Measurements from ENCODE around the gene ASB14. TPM values are rescaled to one million over a fixed set of nuclear protein-coding genes. Genes with fewer than 3 reads are reported as not detected.
"Not testable (repeated sequence)": the region's sequence is repeated elsewhere in the genome, so short reads cannot be mapped to it uniquely, and the experiment has no call there.

The ASB14 gene
- total and polyA plus RNA-seq, 5 donors from 2014 or later, result 0.20 to 0.65 (median 0.27) TPM; not detected in 1

- Mint-ChIP-seq H3K4me1 (no peaks in the 10 kb centered on the region), H3K27ac (no peak overlapping the region), H3K27me3 (peaks cover 10% of the 10 kb centered on the region), H3K36me3 (no peaks in the 10 kb centered on the region), H3K9me3 (peaks cover 0 to 2% (median 0%) of the 10 kb centered on the region in 7 donors), H3K4me3 (no peak overlapping the region)
- DNase-seq, result no peak
- no peaks in the 10 kb centered on the region for H3K36me3 ChIP-seq (ENCODE audit: control insufficient read depth, insufficient read depth, low read length)
- H3K27me3 ChIP-seq (ENCODE audit: control insufficient read depth, insufficient read depth, low read length), result peaks cover 4% of the 10 kb centered on the region
- H3K27ac ChIP-seq (ENCODE audit: insufficient read depth, low read length, poor library complexity, severe bottlenecking), result no peak overlapping the region
- no peak for ATAC-seq (ENCODE audit: low read depth in 2 of 2)
- no peaks in the 10 kb centered on the region for H3K9me3 ChIP-seq (ENCODE audit: control insufficient read depth in 2 of 2, low read length in 2 of 2)
- H3K4me3 ChIP-seq (ENCODE audit: low read depth, low read length), result no peak overlapping the region
- H3K4me1 ChIP-seq (ENCODE audit: control insufficient read depth, insufficient read depth, low read length, poor library complexity, severe bottlenecking), result no peaks in the 10 kb centered on the region
Observed at GRCh38 chr3:57309769-57310360, 17.4 kb upstream of the ASB14 start.

DNA sequence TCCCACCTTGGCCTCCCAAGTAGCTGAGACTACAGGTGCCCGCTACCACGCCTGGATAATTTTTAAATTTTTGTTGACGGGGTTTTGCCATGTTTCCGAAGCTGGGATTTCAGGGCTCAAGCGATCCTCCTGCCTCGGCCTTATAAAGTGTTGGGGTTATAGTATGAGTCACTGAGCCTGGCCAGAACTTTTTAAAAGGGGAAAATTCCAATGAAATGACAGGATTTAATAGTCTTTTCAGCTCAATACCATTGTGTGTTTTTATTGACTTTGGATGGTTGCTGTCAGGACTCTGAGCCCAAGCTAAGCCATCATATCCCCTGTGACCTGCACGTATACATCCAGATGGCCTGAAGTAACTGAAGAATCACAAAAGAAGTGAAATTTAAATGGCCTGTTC, 11.0 kb upstream of the ASB14 start:
- H3K4me3 Mint-ChIP-seq; H3K4me1 ChIP-seq (ENCODE audit: control insufficient read depth, insufficient read depth, low read length, poor library complexity, severe bottlenecking); H3K9me3 Mint-ChIP-seq; H3K4me3 ChIP-seq (ENCODE audit: low read depth, low read length); DNase-seq; ATAC-seq (ENCODE audit: low read depth in 2 of 2); H3K27me3 ChIP-seq (ENCODE audit: control insufficient read depth, insufficient read depth, low read length); H3K36me3 Mint-ChIP-seq; H3K27ac Mint-ChIP-seq; H3K36me3 ChIP-seq (ENCODE audit: control insufficient read depth, insufficient read depth, low read length); H3K4me1 Mint-ChIP-seq; H3K27ac ChIP-seq (ENCODE audit: insufficient read depth, low read length, poor library complexity, severe bottlenecking); H3K9me3 ChIP-seq (ENCODE audit: control insufficient read depth in 2 of 2, low read length in 2 of 2): not testable (repeated sequence)
- H3K27me3 Mint-ChIP-seq, result peaks cover 30% of the 10 kb centered on the region

DNA sequence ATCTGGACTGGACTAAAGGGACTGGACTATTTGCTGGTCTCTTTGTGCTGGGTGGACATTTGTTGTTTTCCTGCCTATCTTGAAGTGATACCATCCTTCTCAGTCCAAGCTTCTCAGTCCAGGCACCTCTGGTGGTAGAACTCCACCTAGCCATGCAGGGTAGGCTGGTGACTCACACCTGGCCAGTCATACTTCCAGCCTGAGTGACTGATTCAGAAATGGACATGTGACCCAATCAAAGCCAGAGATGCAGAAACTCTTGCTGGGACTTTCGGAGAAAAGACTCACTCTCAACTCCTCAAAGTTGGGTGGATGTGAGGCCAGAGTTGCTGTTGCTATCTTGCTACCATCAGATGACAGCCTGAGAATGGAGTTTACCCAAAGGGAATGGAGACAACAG, 5.6 kb upstream of the ASB14 start:
- Histone ChIP-seq H3K4me3 (ENCODE audit: low read depth, low read length) (no peak overlapping the region), H3K9me3 (ENCODE audit: control insufficient read depth in 2 of 2, low read length in 2 of 2) (no peaks in the 10 kb centered on the region), H3K36me3 (ENCODE audit: control insufficient read depth, insufficient read depth, low read length) (no peaks in the 10 kb centered on the region), H3K27me3 (ENCODE audit: control insufficient read depth, insufficient read depth, low read length) (peaks cover 3% of the 10 kb centered on the region), H3K27ac (ENCODE audit: insufficient read depth, low read length, poor library complexity, severe bottlenecking) (no peak overlapping the region), H3K4me1 (ENCODE audit: control insufficient read depth, insufficient read depth, low read length, poor library complexity, severe bottlenecking) (no peaks in the 10 kb centered on the region)
- peaks cover 42% of the 10 kb centered on the region for H3K27me3 Mint-ChIP-seq
- no peak overlapping the region for H3K27ac Mint-ChIP-seq
- no peaks in the 10 kb centered on the region for H3K4me1 Mint-ChIP-seq
- no peak for ATAC-seq (ENCODE audit: low read depth in 2 of 2)
- no peak overlapping the region for H3K4me3 Mint-ChIP-seq
- peaks cover 0 to 4% (median 0%) of the 10 kb centered on the region in 7 donors for H3K9me3 Mint-ChIP-seq
- H3K36me3 Mint-ChIP-seq, result no peaks in the 10 kb centered on the region
- DNase-seq, result no peak

DNA sequence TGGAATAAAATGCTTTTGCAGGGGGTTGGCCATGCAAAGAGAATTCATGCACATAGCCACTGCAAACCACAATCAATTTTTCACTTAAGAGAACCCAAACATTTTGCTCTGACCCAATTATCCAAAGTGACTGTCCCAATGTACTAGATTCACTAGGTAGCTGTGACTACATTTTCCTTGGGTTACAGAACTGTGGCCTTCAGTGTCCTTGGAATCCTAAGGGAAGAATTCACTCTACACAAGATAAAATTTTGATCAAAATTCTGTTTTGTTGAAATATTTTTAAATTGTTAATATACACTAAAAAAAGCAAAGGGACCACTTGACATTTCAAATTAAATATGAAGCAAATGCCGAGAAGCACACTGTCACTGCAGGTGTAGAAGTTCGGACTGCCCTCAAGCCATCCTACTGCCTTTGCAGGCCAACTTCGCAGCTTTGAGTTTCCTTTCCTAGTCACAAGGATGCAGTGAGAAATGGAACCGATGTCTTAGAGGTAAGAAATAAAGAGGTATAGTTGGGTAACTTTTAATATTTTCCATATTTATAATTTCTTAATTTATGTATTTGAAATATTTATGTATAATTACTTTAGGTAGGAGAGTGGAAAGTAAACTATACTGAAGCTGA, 527 bp upstream of the ASB14 start:
- Histone ChIP-seq H3K4me3 (ENCODE audit: low read depth, low read length) (no peak overlapping the region), H3K4me1 (ENCODE audit: control insufficient read depth, insufficient read depth, low read length, poor library complexity, severe bottlenecking) (no peaks in the 10 kb centered on the region), H3K36me3 (ENCODE audit: control insufficient read depth, insufficient read depth, low read length) (no peaks in the 10 kb centered on the region), H3K27me3 (ENCODE audit: control insufficient read depth, insufficient read depth, low read length) (peaks cover 5% of the 10 kb centered on the region), H3K27ac (ENCODE audit: insufficient read depth, low read length, poor library complexity, severe bottlenecking) (no peak overlapping the region), H3K9me3 (ENCODE audit: control insufficient read depth in 2 of 2, low read length in 2 of 2) (no peaks in the 10 kb centered on the region)
- no peak for ATAC-seq (ENCODE audit: low read depth in 2 of 2)
- Mint-ChIP-seq H3K4me3 (no peak overlapping the region), H3K27ac (no peak overlapping the region), H3K36me3 (no peaks in the 10 kb centered on the region), H3K9me3 (peaks cover 0 to 1% (median 0%) of the 10 kb centered on the region in 7 donors), H3K27me3 (peaks cover 29% of the 10 kb centered on the region), H3K4me1 (no peaks in the 10 kb centered on the region)
- no peak for DNase-seq

DNA sequence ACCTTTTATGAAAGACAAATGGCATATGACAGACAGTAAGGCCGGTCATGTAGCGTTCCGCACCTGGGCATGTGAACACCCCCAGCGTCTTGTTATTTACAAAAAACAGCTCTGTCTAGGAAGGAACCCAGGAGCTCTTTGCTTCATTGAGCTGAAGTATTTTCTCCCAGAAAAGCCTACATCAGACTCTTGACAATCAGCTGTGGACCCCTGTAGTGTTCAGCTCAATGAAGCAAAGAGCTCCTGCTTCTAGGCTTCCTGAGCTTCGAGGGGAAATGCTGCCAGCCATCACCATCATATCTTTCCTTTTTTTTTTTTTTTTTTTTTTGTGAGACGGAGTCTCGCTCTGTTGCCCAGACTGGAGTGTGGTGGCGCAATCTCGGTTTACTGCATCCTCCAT, 4.1 kb downstream of the ASB14 start:
- H3K4me3 Mint-ChIP-seq, result no peak overlapping the region

DNA sequence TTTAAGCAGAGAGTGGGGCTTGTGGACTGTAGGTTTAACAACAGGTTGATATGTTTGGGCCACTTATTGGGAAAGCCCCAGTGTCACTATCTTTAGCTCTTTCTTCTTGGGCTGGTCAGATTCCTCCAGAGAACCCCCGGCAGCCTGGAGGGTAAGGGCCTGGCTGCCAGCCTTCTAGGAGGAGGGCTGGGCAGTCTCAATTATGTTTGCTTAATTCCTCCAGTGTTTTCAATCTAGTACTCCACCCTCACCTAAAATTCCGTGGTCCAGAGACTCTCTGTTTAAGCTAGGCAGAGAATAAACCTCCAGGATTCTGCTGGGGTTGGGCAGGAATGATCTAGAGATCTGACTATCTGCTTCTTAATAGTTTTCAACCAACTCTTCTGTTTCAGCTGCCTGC, 5.3 kb downstream of the ASB14 start:
- H3K27me3 ChIP-seq (ENCODE audit: control insufficient read depth, insufficient read depth, low read length), result no peaks in the 10 kb centered on the region
- H3K27ac Mint-ChIP-seq, result no peak overlapping the region

More for the DNA sequence above, 4.1 kb downstream of the ASB14 start:
- no peak for DNase-seq
- Histone ChIP-seq H3K4me3 (ENCODE audit: low read depth, low read length) (no peak overlapping the region), H3K27ac (ENCODE audit: insufficient read depth, low read length, poor library complexity, severe bottlenecking) (no peak overlapping the region), H3K9me3 (ENCODE audit: control insufficient read depth in 2 of 2, low read length in 2 of 2) (peaks cover 0 to 4% of the 10 kb centered on the region in 2 experiments), H3K36me3 (ENCODE audit: control insufficient read depth, insufficient read depth, low read length) (no peaks in the 10 kb centered on the region), H3K4me1 (ENCODE audit: control insufficient read depth, insufficient read depth, low read length, poor library complexity, severe bottlenecking) (no peaks in the 10 kb centered on the region), H3K27me3 (ENCODE audit: control insufficient read depth, insufficient read depth, low read length) (peaks cover 3% of the 10 kb centered on the region)
- Mint-ChIP-seq H3K9me3 (peaks cover 0 to 1% (median 0%) of the 10 kb centered on the region in 7 donors), H3K27ac (no peak overlapping the region), H3K27me3 (peaks cover 10% of the 10 kb centered on the region), H3K4me1 (no peaks in the 10 kb centered on the region), H3K36me3 (no peaks in the 10 kb centered on the region)
- ATAC-seq (ENCODE audit: low read depth in 2 of 2), result no peak

GRCh38 chr3:57283334-57283733, 9.2 kb downstream of the ASB14 start:
- ATAC-seq (ENCODE audit: low read depth in 2 of 2) (no peak), DNase-seq (no peak)
- Mint-ChIP-seq H3K27me3 (peaks cover 17% of the 10 kb centered on the region), H3K36me3 (no peaks in the 10 kb centered on the region), H3K4me3 (no peak overlapping the region), H3K27ac (no peak overlapping the region), H3K4me1 (no peaks in the 10 kb centered on the region), H3K9me3 (peaks cover 0 to 5% (median 0%) of the 10 kb centered on the region in 7 donors)
- no peaks in the 10 kb centered on the region for H3K4me1 ChIP-seq (ENCODE audit: control insufficient read depth, insufficient read depth, low read length, poor library complexity, severe bottlenecking)
- H3K27me3 ChIP-seq (ENCODE audit: control insufficient read depth, insufficient read depth, low read length), result no peaks in the 10 kb centered on the region
- H3K27ac ChIP-seq (ENCODE audit: insufficient read depth, low read length, poor library complexity, severe bottlenecking), result no peak overlapping the region
- H3K4me3 ChIP-seq (ENCODE audit: low read depth, low read length), result no peak overlapping the region
- peaks cover 0 to 4% of the 10 kb centered on the region in 2 experiments for H3K9me3 ChIP-seq (ENCODE audit: control insufficient read depth in 2 of 2, low read length in 2 of 2)
- no peaks in the 10 kb centered on the region for H3K36me3 ChIP-seq (ENCODE audit: control insufficient read depth, insufficient read depth, low read length)

More for the DNA sequence above, 5.3 kb downstream of the ASB14 start:
- H3K27me3 Mint-ChIP-seq, result peaks cover 17% of the 10 kb centered on the region
- H3K9me3 ChIP-seq (ENCODE audit: control insufficient read depth in 2 of 2, low read length in 2 of 2), result peaks cover 0 to 4% of the 10 kb centered on the region in 2 experiments
- H3K27ac ChIP-seq (ENCODE audit: insufficient read depth, low read length, poor library complexity, severe bottlenecking), result no peak overlapping the region
- no peaks in the 10 kb centered on the region for H3K36me3 ChIP-seq (ENCODE audit: control insufficient read depth, insufficient read depth, low read length)
- peaks cover 0 to 1% (median 0%) of the 10 kb centered on the region in 7 donors for H3K9me3 Mint-ChIP-seq
- no peak overlapping the region for H3K4me3 Mint-ChIP-seq
- ATAC-seq (ENCODE audit: low read depth in 2 of 2) (no peak), DNase-seq (no peak)
- no peak overlapping the region for H3K4me3 ChIP-seq (ENCODE audit: low read depth, low read length)
- no peaks in the 10 kb centered on the region for H3K36me3 Mint-ChIP-seq
- no peaks in the 10 kb centered on the region for H3K4me1 ChIP-seq (ENCODE audit: control insufficient read depth, insufficient read depth, low read length, poor library complexity, severe bottlenecking)
- no peaks in the 10 kb centered on the region for H3K4me1 Mint-ChIP-seq

DNA sequence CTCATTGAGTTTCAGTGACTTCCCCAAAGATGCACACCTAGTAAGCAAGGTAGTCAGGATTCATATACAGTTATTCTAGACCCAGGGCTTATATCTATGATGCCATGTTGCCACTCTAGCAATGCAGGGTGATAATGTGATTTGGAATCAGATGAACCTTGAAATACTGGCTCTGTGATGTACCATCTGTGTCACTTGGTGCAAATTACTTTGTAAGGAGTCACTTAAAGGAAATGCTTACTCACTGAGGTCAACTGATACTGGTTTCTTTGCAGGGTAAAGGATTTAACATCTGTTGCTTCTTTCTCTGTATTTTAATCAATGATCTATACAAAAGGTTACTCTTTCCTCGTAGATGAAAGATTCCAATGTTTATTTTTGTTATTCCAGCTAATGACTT, 10.8 kb downstream of the ASB14 start:
- no peaks in the 10 kb centered on the region for H3K4me1 ChIP-seq (ENCODE audit: control insufficient read depth, insufficient read depth, low read length, poor library complexity, severe bottlenecking)
- H3K27me3 ChIP-seq (ENCODE audit: control insufficient read depth, insufficient read depth, low read length), result no peaks in the 10 kb centered on the region
- no peak overlapping the region for H3K27ac Mint-ChIP-seq
- H3K27me3 Mint-ChIP-seq, result peaks cover 17% of the 10 kb centered on the region
- H3K9me3 Mint-ChIP-seq, result peaks cover 0 to 5% (median 0%) of the 10 kb centered on the region in 7 donors
- DNase-seq, result no peak
- H3K36me3 Mint-ChIP-seq, result peaks cover 3% of the 10 kb centered on the region
- no peak overlapping the region for H3K27ac ChIP-seq (ENCODE audit: insufficient read depth, low read length, poor library complexity, severe bottlenecking)
- ATAC-seq (ENCODE audit: low read depth in 2 of 2), result no peak
- no peaks in the 10 kb centered on the region for H3K4me1 Mint-ChIP-seq
- H3K36me3 ChIP-seq (ENCODE audit: control insufficient read depth, insufficient read depth, low read length), result no peaks in the 10 kb centered on the region
- peaks cover 0 to 4% of the 10 kb centered on the region in 2 experiments for H3K9me3 ChIP-seq (ENCODE audit: control insufficient read depth in 2 of 2, low read length in 2 of 2)
- H3K4me3 Mint-ChIP-seq, result no peak overlapping the region
- no peak overlapping the region for H3K4me3 ChIP-seq (ENCODE audit: low read depth, low read length)

All from CD4-positive, CD25-positive, alpha-beta regulatory T cell (primary cell).